Measurements from ENCODE around the gene PCED1B.

DNA sequence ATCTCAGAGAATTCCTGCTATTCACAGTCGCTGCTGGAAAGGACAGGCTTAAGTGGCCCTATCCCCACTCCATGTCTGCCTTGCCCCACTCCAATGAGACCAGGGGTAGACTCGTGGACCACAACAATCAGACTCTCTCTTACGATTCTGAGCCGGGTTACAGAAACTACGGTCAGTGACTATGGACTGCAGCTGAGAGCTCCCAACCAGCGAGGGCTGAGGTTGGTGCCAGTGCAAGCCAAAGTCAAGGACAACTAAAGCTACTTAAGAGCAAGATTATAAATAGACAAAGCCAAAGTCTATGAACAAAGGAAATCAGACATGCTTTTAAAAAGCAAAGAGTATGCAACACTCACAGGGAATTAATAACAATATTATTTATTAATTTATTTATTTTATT, 18.7 kb downstream of the PCED1B start:
- TF ChIP-seq, protein P1, sequence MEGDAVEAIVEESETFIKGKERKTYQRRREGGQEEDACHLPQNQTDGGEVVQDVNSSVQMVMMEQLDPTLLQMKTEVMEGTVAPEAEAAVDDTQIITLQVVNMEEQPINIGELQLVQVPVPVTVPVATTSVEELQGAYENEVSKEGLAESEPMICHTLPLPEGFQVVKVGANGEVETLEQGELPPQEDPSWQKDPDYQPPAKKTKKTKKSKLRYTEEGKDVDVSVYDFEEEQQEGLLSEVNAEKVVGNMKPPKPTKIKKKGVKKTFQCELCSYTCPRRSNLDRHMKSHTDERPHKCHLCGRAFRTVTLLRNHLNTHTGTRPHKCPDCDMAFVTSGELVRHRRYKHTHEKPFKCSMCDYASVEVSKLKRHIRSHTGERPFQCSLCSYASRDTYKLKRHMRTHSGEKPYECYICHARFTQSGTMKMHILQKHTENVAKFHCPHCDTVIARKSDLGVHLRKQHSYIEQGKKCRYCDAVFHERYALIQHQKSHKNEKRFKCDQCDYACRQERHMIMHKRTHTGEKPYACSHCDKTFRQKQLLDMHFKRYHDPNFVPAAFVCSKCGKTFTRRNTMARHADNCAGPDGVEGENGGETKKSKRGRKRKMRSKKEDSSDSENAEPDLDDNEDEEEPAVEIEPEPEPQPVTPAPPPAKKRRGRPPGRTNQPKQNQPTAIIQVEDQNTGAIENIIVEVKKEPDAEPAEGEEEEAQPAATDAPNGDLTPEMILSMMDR (conservative IDR thresholded peaks at IDR 0.05; ENCODE audit: low read depth in 2 of 2) = no peak
- TF ChIP-seq NANOG (IDR thresholded peaks at IDR 0.05; ENCODE audit: borderline replicate concordance) = no peak
- no peak for TF ChIP-seq EZH2 (IDR thresholded peaks at IDR 0.05; ENCODE audit: low read depth, unreplicated experiment)
- TF ChIP-seq, protein P2, sequence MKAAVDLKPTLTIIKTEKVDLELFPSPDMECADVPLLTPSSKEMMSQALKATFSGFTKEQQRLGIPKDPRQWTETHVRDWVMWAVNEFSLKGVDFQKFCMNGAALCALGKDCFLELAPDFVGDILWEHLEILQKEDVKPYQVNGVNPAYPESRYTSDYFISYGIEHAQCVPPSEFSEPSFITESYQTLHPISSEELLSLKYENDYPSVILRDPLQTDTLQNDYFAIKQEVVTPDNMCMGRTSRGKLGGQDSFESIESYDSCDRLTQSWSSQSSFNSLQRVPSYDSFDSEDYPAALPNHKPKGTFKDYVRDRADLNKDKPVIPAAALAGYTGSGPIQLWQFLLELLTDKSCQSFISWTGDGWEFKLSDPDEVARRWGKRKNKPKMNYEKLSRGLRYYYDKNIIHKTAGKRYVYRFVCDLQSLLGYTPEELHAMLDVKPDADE (IDR thresholded peaks at IDR 0.05) = no peak
- TF ChIP-seq STAT1 (IDR thresholded peaks at IDR 0.05; ENCODE audit: unreplicated experiment) = no peak
- TF ChIP-seq CREB1 (CRISPR knock-in tag; IDR thresholded peaks at IDR 0.05; ENCODE audit: low read depth) = no peak
- no peak for TF ChIP-seq EZH2phosphoT487 (IDR thresholded peaks at IDR 0.05; ENCODE audit: unreplicated experiment)
- no peak for TF ChIP-seq POLR2AphosphoS5 (IDR thresholded peaks at IDR 0.05; ENCODE audit: low read depth)
- no peak for TF ChIP-seq REST (IDR thresholded peaks at IDR 0.05; ENCODE audit: unreplicated experiment)
- no peak for TF ChIP-seq ZNF114 (CRISPR knock-in tag; IDR thresholded peaks at IDR 0.05)

All from GM23338 (cell line).